Thymus (tissue), 11 donors: ENCODE data around the gene OSBPL2. TPM values are rescaled to one million over a fixed set of nuclear protein-coding genes. Genes with fewer than 3 reads are reported as not detected.

ENCODE experiments used
- DNase-seq, 9 donors: peaks; one replicate each; pipeline ENCODE4 v3.0.0-alpha.2; 2013; ENCODE audit warnings: low spot score in 9 of 9, low read depth in 6 of 9, missing footprints in 1 of 9
- H3K27ac ChIP-seq, 2 donors: one replicate each; pipeline ENCODE4 v1.5.1; 2013; ENCODE audit warnings: control low read depth in 1 of 2, low read depth in 1 of 2, low read length in 1 of 2, mild to moderate bottlenecking in 1 of 2, moderate library complexity in 1 of 2
- H3K27me3 ChIP-seq, 2 donors: one replicate each; pipeline ENCODE4 v1.5.1; 2013; ENCODE audit warnings: low read length in 1 of 2; ENCODE audit not compliant: control insufficient read depth in 2 of 2, insufficient read depth in 1 of 2
- H3K36me3 ChIP-seq, 2 donors: one replicate each; pipeline ENCODE4 v1.5.1; 2013; ENCODE audit warnings: low read length in 1 of 2, mild to moderate bottlenecking in 1 of 2, moderate library complexity in 1 of 2; ENCODE audit not compliant: control insufficient read depth in 2 of 2, insufficient read depth in 2 of 2
- H3K4me1 ChIP-seq, 2 donors: one replicate each; pipeline ENCODE4 v1.5.1; 2013; ENCODE audit warnings: low read length in 2 of 2; ENCODE audit not compliant: control insufficient read depth in 2 of 2, insufficient read depth in 2 of 2
- H3K4me3 ChIP-seq, 2 donors: one replicate each; pipeline ENCODE4 v1.5.1; 2013; ENCODE audit warnings: low read length in 2 of 2, control low read depth in 1 of 2, mild to moderate bottlenecking in 1 of 2
- H3K9me3 ChIP-seq, 2 donors: one replicate each; pipeline ENCODE4 v1.5.1; 2013; ENCODE audit warnings: low read length in 1 of 2, mild to moderate bottlenecking in 1 of 2; ENCODE audit not compliant: control insufficient read depth in 2 of 2, insufficient read depth in 1 of 2
- WGBS: extraction: QIAGEN DNeasy Blood & Tissue Kit; methylation state at CpG from one replicate; pipeline ENCODE4 v1.1.7; 2013; 5-methylcytosine and 5-hydroxymethylcytosine counted together
- polyA plus RNA-seq: library from polyadenylated mRNA; stranded (reverse); fragments of 200-250 nt; gene quantifications from one replicate; pipeline ENCODE4 v1.2.3, GENCODE V29; 2013
- total RNA-seq: library from RNA; stranded (reverse); fragments of 120-200 nt; gene quantifications from one replicate; pipeline ENCODE4 v1.2.4, GENCODE V29; 2013
- donor health status: healthy.

OSBPL2 gene
- total and polyA plus RNA-seq, 2 donors = 17.4 to 27.4 TPM

- no peaks in the 10 kb centered on the region for H3K4me1 ChIP-seq
- no peaks in the 10 kb centered on the region for H3K9me3 ChIP-seq
- no peaks in the 10 kb centered on the region for H3K27me3 ChIP-seq
- no peaks in the 10 kb centered on the region for H3K36me3 ChIP-seq
- DNase-seq = no peak
- no peak overlapping the region for H3K4me3 ChIP-seq
- no peak overlapping the region for H3K27ac ChIP-seq
- 93% methylated on average over 46 of the region's 46 CpGs for WGBS
Observed at GRCh38 chr20:62330576-62331317, 92.4 kb downstream of the OSBPL2 start.

DNA sequence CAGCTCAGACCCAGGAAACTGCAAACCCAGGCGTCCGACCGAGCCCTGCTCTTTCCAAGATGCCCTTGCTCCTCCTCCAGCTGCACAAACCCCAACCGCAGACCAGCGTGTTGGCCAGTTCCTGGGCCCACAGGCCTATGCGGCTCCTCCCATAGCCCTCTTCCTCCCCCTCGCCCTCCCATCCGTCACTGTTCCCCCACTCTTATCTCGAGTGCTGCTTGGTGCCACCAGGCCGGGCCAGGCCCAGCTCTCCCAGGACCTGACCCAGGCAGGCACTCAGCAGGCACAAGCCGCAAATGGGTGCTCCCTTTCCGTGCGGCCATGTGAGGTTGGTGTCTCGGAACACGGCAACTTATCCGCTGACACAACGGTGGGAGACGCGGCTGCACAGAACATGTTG is 93.0 kb downstream of the OSBPL2 start:
- H3K36me3 ChIP-seq = no peaks in the 10 kb centered on the region
- H3K4me3 ChIP-seq = no peak overlapping the region
- WGBS = 95% methylated on average over 19 of the region's 19 CpGs
- H3K27ac ChIP-seq = no peak overlapping the region
- no peaks in the 10 kb centered on the region for H3K4me1 ChIP-seq
- H3K27me3 ChIP-seq = no peaks in the 10 kb centered on the region
- no peaks in the 10 kb centered on the region for H3K9me3 ChIP-seq
- no peak for DNase-seq

- no peak overlapping the region for H3K27ac ChIP-seq
- no peaks in the 10 kb centered on the region for H3K36me3 ChIP-seq
- no peaks in the 10 kb centered on the region for H3K27me3 ChIP-seq
- H3K9me3 ChIP-seq = no peaks in the 10 kb centered on the region
- whole genome bisulfite sequencing = 91% methylated on average over 16 of the region's 16 CpGs
- no peaks in the 10 kb centered on the region for H3K4me1 ChIP-seq
- DNase-seq = no peak
- no peak overlapping the region for H3K4me3 ChIP-seq
Observed at GRCh38 chr20:62332421-62332820, 94.1 kb downstream of the OSBPL2 start.

GRCh38 chr20:62332989-62333819 is 94.9 kb downstream of the OSBPL2 start:
- H3K9me3 ChIP-seq = no peaks in the 10 kb centered on the region
- no peaks in the 10 kb centered on the region for H3K27me3 ChIP-seq
- H3K4me3 ChIP-seq = no peak overlapping the region
- no peak overlapping the region for H3K27ac ChIP-seq
- H3K4me1 ChIP-seq = no peaks in the 10 kb centered on the region
- 95% methylated on average over 34 of the region's 34 CpGs for WGBS
- DNase-seq = no peak
- H3K36me3 ChIP-seq = no peaks in the 10 kb centered on the region

- Histone ChIP-seq H3K9me3 (no peaks in the 10 kb centered on the region), H3K4me3 (no peak overlapping the region), H3K27me3 (no peaks in the 10 kb centered on the region), H3K36me3 (no peaks in the 10 kb centered on the region), H3K27ac (no peak overlapping the region), H3K4me1 (no peaks in the 10 kb centered on the region)
- no peak for DNase-seq
- 93% methylated on average over 37 of the region's 37 CpGs for WGBS
Observed at GRCh38 chr20:62333820-62334595, 95.7 kb downstream of the OSBPL2 start.

GRCh38 chr20:62334881-62335280 is 96.6 kb downstream of the OSBPL2 start:
- WGBS = 95% methylated on average over 13 of the region's 13 CpGs
- H3K4me3 ChIP-seq = no peak overlapping the region
- H3K9me3 ChIP-seq = no peaks in the 10 kb centered on the region
- H3K27me3 ChIP-seq = no peaks in the 10 kb centered on the region
- no peaks in the 10 kb centered on the region for H3K36me3 ChIP-seq
- no peaks in the 10 kb centered on the region for H3K4me1 ChIP-seq
- no peak overlapping the region for H3K27ac ChIP-seq
- no peak for DNase-seq

- 94% methylated on average over 6 of the region's 6 CpGs for WGBS
- H3K27me3 ChIP-seq = no peaks in the 10 kb centered on the region
Observed at GRCh38 chr20:62335532-62335931, 97.2 kb downstream of the OSBPL2 start.

DNA sequence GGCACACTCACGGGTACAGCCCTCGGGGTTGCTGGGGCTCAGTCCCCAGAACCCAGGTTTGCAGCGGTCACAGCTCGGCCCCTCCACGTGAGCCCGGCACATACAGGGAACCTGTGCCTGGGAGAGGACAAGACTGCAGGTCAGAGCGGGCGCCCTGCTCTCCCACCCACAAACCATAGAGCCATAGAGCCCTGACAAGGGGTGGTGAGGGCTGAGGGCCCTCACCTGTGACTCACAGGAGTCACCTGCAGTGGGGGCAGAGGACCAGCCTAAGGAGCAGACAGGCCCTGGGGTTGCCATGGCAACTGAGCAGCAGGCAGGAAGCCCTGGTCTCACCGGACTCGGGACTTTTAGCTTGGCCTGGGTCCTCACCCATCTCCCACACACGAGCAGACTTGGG is 98.0 kb downstream of the OSBPL2 start:
- Histone ChIP-seq H3K4me1 (no peaks in the 10 kb centered on the region), H3K27me3 (no peaks in the 10 kb centered on the region), H3K36me3 (no peaks in the 10 kb centered on the region), H3K4me3 (no peak overlapping the region), H3K9me3 (no peaks in the 10 kb centered on the region), H3K27ac (no peak overlapping the region)
- no peak for DNase-seq
- 85% methylated on average over 11 of the region's 11 CpGs for WGBS

More at GRCh38 chr20:62335532-62335931, 97.2 kb downstream of the OSBPL2 start:
- no peak for DNase-seq
- Histone ChIP-seq H3K36me3 (no peaks in the 10 kb centered on the region), H3K4me1 (no peaks in the 10 kb centered on the region), H3K9me3 (no peaks in the 10 kb centered on the region), H3K27ac (no peak overlapping the region), H3K4me3 (no peak overlapping the region)
